K562 (cell line): ENCODE results near the gene SLC12A3. TPM values are rescaled to one million over a fixed set of nuclear protein-coding genes. Genes with fewer than 3 reads are reported as not detected.

Experiments
- ATAC-seq: fragments of 200-7000 bp; cut with Tn5 transposase; 3 replicates; pipeline ENCODE4 v1.9.1; 2020; ENCODE audit warnings: moderate library complexity
- BruUV-seq: library from RNA; stranded (reverse); fragments of 400-500 nt; replicated peaks from 2 replicates; lab custom pipeline; 2021; lab: Mats Ljungman, UMichigan
- CTCF ChIA-PET: fragments of 300-600 bp; formaldehyde crosslinking; extraction: SDS; loops from one replicate; lab custom pipeline; 2021; ENCODE audit warnings: low intra/inter-chr PET ratio; lab: Yijun Ruan, JAX
- POLR2A ChIA-PET: fragments of 300-600, 350-650 bp; sonication (Branson Sonifier 250); formaldehyde crosslinking; extraction: SDS; loops from one replicate; lab custom pipeline; 2021; ENCODE audit warnings: antibody characterized with exemption, inconsistent platforms; lab: Yijun Ruan, JAX
- DNase-seq, 4 experiments: peaks; one replicate each; pipeline versions ENCODE4 v3.0.0 to v3.0.0-alpha.2; 2011 to 2018; ENCODE audit warnings: low spot score in 3 of 4, mixed read lengths in 3 of 4; ENCODE audit errors: extremely low read depth in 1 of 4
- FAIRE-seq: peaks from 2 replicates; lab custom pipeline; 2011; peaks lifted over from hg19 to GRCh38; lab: Jason Lieb, UNC
- H2AFZ ChIP-seq: 2 replicates; pipeline ENCODE4 v1.6.0; 2011; ENCODE audit warnings: low read depth, low read length, control low read depth, inconsistent platforms
- H3K27ac ChIP-seq: fragments of 200-600 bp; 3 replicates; pipeline ENCODE4 v1.8.0; 2011; ENCODE audit warnings: low read depth, mild to moderate bottlenecking, control low read depth, inconsistent platforms, low read length, moderate library complexity, mixed read lengths; ENCODE audit errors: extremely low read depth
- H3K27me3 ChIP-seq, 2 experiments: fragments of 300-600 bp in 1 of 2; 2 replicates in 1 of 2; 3 replicates in 1 of 2; pipeline versions ENCODE4 v1.6.0 to v1.8.0; 2011; ENCODE audit warnings: inconsistent platforms in 2 of 2, low read length in 2 of 2, mild to moderate bottlenecking in 1 of 2, mixed read lengths in 1 of 2, moderate library complexity in 1 of 2; ENCODE audit not compliant: control insufficient read depth in 2 of 2, insufficient read depth in 2 of 2
- H3K36me3 ChIP-seq: fragments of 300-600 bp; 3 replicates; pipeline ENCODE4 v1.8.0; 2011; ENCODE audit warnings: mild to moderate bottlenecking, low read length, inconsistent platforms; ENCODE audit not compliant: control insufficient read depth, insufficient read depth
- H3K4me1 ChIP-seq, 2 experiments: fragments of 200-600 bp in 1 of 2; replicated peaks in 1 of 2; 2 replicates in 1 of 2; 3 replicates in 1 of 2; pipeline versions ENCODE4 v1.5.1 to v1.8.0; 2011; ENCODE audit warnings: inconsistent platforms in 2 of 2, low read length in 2 of 2, mild to moderate bottlenecking in 1 of 2, mixed read lengths in 1 of 2, moderate library complexity in 1 of 2; ENCODE audit not compliant: control insufficient read depth in 2 of 2, insufficient read depth in 2 of 2
- H3K4me2 ChIP-seq: 2 replicates; pipeline ENCODE4 v1.6.1; 2011; ENCODE audit warnings: low read length, control low read depth, inconsistent platforms, mixed read lengths; ENCODE audit not compliant: insufficient read depth
- H3K4me3 ChIP-seq: fragments of 200-600 bp; sonication (generic), shearing (Covaris generic); 2 replicates; pipeline ENCODE4 v1.5.1; 2016; ENCODE audit warnings: control low read depth, inconsistent platforms
- H3K79me2 ChIP-seq: fragments of 200-600 bp; 3 replicates; pipeline ENCODE4 v1.8.0; 2011; ENCODE audit warnings: low read length, inconsistent platforms; ENCODE audit not compliant: control insufficient read depth, insufficient read depth
- H3K9ac ChIP-seq, 2 experiments: 2 replicates each; pipeline versions ENCODE4 v1.6.0 to v1.6.1; 2011; ENCODE audit warnings: low read depth in 2 of 2, low read length in 2 of 2, control low read depth in 1 of 2, inconsistent platforms in 1 of 2, mild to moderate bottlenecking in 1 of 2, mixed read lengths in 1 of 2; ENCODE audit not compliant: insufficient read depth in 1 of 2
- H3K9me1 ChIP-seq: one replicate; pipeline ENCODE4 v1.6.0; 2011; ENCODE audit warnings: inconsistent platforms, mild to moderate bottlenecking, low read length, moderate library complexity; ENCODE audit not compliant: control insufficient read depth, insufficient read depth
- H3K9me3 ChIP-seq: replicated peaks from 2 replicates; pipeline ENCODE4 v1.5.1; 2011; ENCODE audit warnings: low read depth, low read length, inconsistent platforms; ENCODE audit not compliant: control insufficient read depth, insufficient read depth
- H4K20me1 ChIP-seq: replicated peaks from 2 replicates; pipeline ENCODE4 v1.6.1; 2011; ENCODE audit warnings: low read length, inconsistent platforms, mixed read lengths; ENCODE audit not compliant: control insufficient read depth, insufficient read depth
- BCLAF1 ChIP-seq, 2 experiments: fragments of 450-650 bp in 1 of 2; IDR thresholded peaks; 2 replicates each; pipeline ENCODE4 v1.6.1; 2011 to 2017; ENCODE audit warnings: low read depth in 2 of 2, antibody characterized with exemption in 1 of 2, borderline replicate concordance in 1 of 2, low read length in 1 of 2, mild to moderate bottlenecking in 1 of 2, mixed read lengths in 1 of 2; ENCODE audit not compliant: control insufficient read depth in 1 of 2
- E2F1 ChIP-seq: sonication (generic); formaldehyde crosslinking; IDR thresholded peaks from 2 replicates; pipeline ENCODE4 v1.8.1; 2023; ENCODE audit warnings: mild to moderate bottlenecking, missing genetic modification reagents, moderate library complexity
- MAZ ChIP-seq, 2 experiments: fragments of 450-650 bp in 1 of 2; sonication (generic) in 1 of 2; formaldehyde crosslinking; IDR thresholded peaks in 1 of 2; conservative IDR thresholded peaks in 1 of 2; 2 replicates each; pipeline versions ENCODE4 v1.4.0 to v1.5.0; 2020; ENCODE audit warnings: mild to moderate bottlenecking in 1 of 2, missing genetic modification reagents in 1 of 2
- NR2F6 ChIP-seq: fragments of 450-650 bp; formaldehyde crosslinking; IDR thresholded peaks from 2 replicates; pipeline ENCODE4 v1.4.0; 2020; ENCODE audit warnings: mild to moderate bottlenecking
- PCBP2 ChIP-seq: fragments of 200-400 bp; formaldehyde crosslinking; IDR thresholded peaks from 2 replicates; pipeline ENCODE4 v1.6.1; 2018; ENCODE audit warnings: low read length, low read depth, mild to moderate bottlenecking, moderate library complexity; ENCODE audit not compliant: poor library complexity, severe bottlenecking
- SMAD2 ChIP-seq: fragments of 150-350 bp; IDR thresholded peaks from 2 replicates; pipeline ENCODE4 v1.6.1; 2014; ENCODE audit warnings: low read depth, mild to moderate bottlenecking, low read length
- TOE1 ChIP-seq, 2 experiments: fragments of 450-650 bp in 1 of 2; sonication (generic) in 1 of 2; formaldehyde crosslinking in 1 of 2; IDR thresholded peaks; 2 replicates each; pipeline versions ENCODE4 v1.7.1 to v1.8.0; 2016 to 2022; ENCODE audit warnings: borderline replicate concordance in 2 of 2, mild to moderate bottlenecking in 2 of 2, antibody characterized with exemption in 1 of 2, inconsistent platforms in 1 of 2, low read depth in 1 of 2, missing genetic modification reagents in 1 of 2, moderate library complexity in 1 of 2
- ZFP30 ChIP-seq: fragments of 250-450 bp; sonication (Bioruptor Pico); IDR thresholded peaks from 2 replicates; pipeline ENCODE4 v1.8.0; 2022; ENCODE audit warnings: moderate library complexity, mild to moderate bottlenecking, inconsistent platforms, borderline replicate concordance
- WGBS: fragments of 100-300 bp; shearing (Covaris generic); methylation state at CpG from one replicate; pipeline ENCODE4 v1.1.6; 2016; ENCODE audit warnings: low coverage, mixed read lengths; ENCODE audit not compliant: insufficient coverage; ENCODE audit errors: missing lambda C conversion rate; 5-methylcytosine and 5-hydroxymethylcytosine counted together
- in situ Hi-C: fragments of 300-500 bp; cut with MboI; formaldehyde crosslinking; loops from 4 replicates; pipeline ENCODE4 v1.15.0; 2018; ENCODE audit warnings: inconsistent platforms, mixed read lengths
- intact Hi-C: fragments of 100-400 bp; cut with micrococcal nuclease; formaldehyde crosslinking; loops from 2 replicates; pipeline ENCODE4 v1.14.2; 2022
- polyA plus RNA-seq, 8 experiments: library from polyadenylated mRNA; depleted of rRNA in 4 of 8; stranded (reverse) in 5 of 8; unstranded in 3 of 8; fragments of >200 nt; fragmentation: Nextera tagmentation in 2 of 8; fragmentation: Illumina TruSeq in 1 of 8; extraction: Ambion mirVana in 2 of 8; extraction: Trizol in 1 of 8; gene quantifications; 2 replicates each; pipeline versions ENCODE4 v1.2.1 to v1.2.3, GENCODE V29; 2011 to 2014; ENCODE audit warnings: inconsistent platforms in 1 of 8, missing spikeins in 1 of 8
- total RNA-seq, 7 experiments: library from RNA; depleted of rRNA in 6 of 7; stranded (reverse); fragments of >200 nt in 6 of 7; fragmentation: Illumina TruSeq in 2 of 7; extraction: Trizol in 2 of 7; gene quantifications; 2 replicates each; pipeline versions ENCODE4 v1.2.1 to v1.2.3, GENCODE V29; 2011 to 2021; ENCODE audit warnings: low replicate concordance in 1 of 7

The SLC12A3 gene
- total and polyA plus RNA-seq, 9 of the 15 experiments (the other 6 are each of a cell fraction or from before 2014, with no cell fraction given), result not detected

GRCh38 chr16:56892705-56893104 is 27.7 kb downstream of the SLC12A3 start:
- H2AFZ ChIP-seq, result no peak overlapping the region
- no peaks in the 10 kb centered on the region for H3K9me3 ChIP-seq
- no peak overlapping the region for H3K4me2 ChIP-seq
- no peak for ATAC-seq
- H3K9ac ChIP-seq, result no peak overlapping the region
- peaks cover 10 to 50% of the 10 kb centered on the region in 2 experiments; a peak in 3 of 5 replicates for H3K27me3 ChIP-seq
- WGBS, result 0% methylated on average over 14 of the region's 14 CpGs
- CTCF ChIA-PET, result no interaction called here
- no peaks in the 10 kb centered on the region for H3K79me2 ChIP-seq
- no peak for TF ChIP-seq BCLAF1 (IDR thresholded peaks at IDR 0.05; ENCODE audit: borderline replicate concordance in 1 of 2, control insufficient read depth in 1 of 2, low read depth in 2 of 2, low read length in 1 of 2)
- no peak for TF ChIP-seq NR2F6 (CRISPR knock-in tag)
- no peak for TF ChIP-seq TOE1 (IDR thresholded peaks at IDR 0.05; ENCODE audit: borderline replicate concordance)
- TF ChIP-seq TOE1 (CRISPR knock-in tag; IDR thresholded peaks at IDR 0.05; ENCODE audit: borderline replicate concordance, low read depth), result no peak
- TF ChIP-seq SMAD2, result no peak
- TF ChIP-seq PCBP2, result no peak
- no peak for TF ChIP-seq E2F1
- TF ChIP-seq ZFP30 (CRISPR knock-in tag), result no peak
- no peak for TF ChIP-seq MAZ (CRISPR knock-in tag; conservative IDR thresholded peaks at IDR 0.05 in 1 of 2, IDR thresholded peaks at IDR 0.05 in 1 of 2)
- TF ChIP-seq, all 486 proteins: peak for 0
- Histone ChIP-seq H3K36me3 (no peaks in the 10 kb centered on the region), H3K27ac (no peak overlapping the region), H3K9me1 (no peaks in the 10 kb centered on the region), H3K4me3 (no peak overlapping the region), H3K4me1 (peaks cover 0 to 3% of the 10 kb centered on the region in 2 experiments; a peak in 1 of 5 replicates), H4K20me1 (no peaks in the 10 kb centered on the region)
- DNase-seq, result no peak
- in situ Hi-C loops (no loop called here), intact Hi-C loops (no loop called here)
- POLR2A ChIA-PET, result interaction anchor here (0.7 to 1.7 kb wide), 2 partner anchors 39 to 246 kb away, joined by 6 read pairs; no protein-coding TSS in a partner anchor
- FAIRE-seq, result no peak
- BruUV-seq, result no TSS peak
